ENCODE measurements around the gene MAN1C1.

DNA sequence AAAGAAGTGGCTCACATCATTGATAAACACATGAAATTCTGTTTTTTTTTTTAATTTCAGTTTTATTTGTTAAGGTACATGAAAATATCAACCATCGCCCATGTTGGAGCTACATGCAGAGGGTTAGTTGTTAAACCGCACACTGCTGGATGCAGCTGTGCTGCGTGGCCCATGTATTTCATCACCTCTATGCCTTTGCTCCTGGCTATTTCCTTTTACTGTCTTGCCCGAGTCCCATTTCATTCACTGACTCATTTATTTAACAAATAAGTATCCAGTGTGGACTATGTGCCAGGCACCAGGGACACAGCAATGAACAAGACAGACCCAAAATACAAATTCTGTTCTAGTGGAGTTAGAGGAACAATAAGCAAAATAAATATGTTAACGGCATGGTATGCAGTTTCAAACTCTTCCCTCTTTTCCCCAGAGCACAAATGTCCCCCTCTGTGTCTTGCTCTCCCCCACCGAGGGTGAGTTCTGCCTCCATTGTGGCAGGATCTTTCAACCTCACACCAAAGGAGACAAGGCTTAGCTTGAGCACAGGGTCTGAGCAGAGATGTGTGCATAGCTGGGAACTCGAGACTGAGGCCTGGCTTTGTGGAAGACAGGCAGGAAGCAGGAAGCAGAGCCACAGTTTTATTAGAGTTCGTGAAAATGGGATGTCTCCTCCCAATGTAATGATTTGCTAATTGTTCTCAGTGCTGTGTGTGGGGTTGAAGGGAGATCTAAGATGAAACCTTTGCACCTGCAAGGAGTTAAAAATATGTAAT, 44.6 kb downstream of the MAN1C1 start:
- TF ChIP-seq, protein P1, sequence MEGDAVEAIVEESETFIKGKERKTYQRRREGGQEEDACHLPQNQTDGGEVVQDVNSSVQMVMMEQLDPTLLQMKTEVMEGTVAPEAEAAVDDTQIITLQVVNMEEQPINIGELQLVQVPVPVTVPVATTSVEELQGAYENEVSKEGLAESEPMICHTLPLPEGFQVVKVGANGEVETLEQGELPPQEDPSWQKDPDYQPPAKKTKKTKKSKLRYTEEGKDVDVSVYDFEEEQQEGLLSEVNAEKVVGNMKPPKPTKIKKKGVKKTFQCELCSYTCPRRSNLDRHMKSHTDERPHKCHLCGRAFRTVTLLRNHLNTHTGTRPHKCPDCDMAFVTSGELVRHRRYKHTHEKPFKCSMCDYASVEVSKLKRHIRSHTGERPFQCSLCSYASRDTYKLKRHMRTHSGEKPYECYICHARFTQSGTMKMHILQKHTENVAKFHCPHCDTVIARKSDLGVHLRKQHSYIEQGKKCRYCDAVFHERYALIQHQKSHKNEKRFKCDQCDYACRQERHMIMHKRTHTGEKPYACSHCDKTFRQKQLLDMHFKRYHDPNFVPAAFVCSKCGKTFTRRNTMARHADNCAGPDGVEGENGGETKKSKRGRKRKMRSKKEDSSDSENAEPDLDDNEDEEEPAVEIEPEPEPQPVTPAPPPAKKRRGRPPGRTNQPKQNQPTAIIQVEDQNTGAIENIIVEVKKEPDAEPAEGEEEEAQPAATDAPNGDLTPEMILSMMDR (IDR thresholded peaks at IDR 0.05) = no peak
- TF ChIP-seq SIN3A (IDR thresholded peaks at IDR 0.05; ENCODE audit: borderline replicate concordance, low read depth, low read length) (no peak), GATA2 (CRISPR knock-in tag; IDR thresholded peaks at IDR 0.05) (no peak), POLR2AphosphoS5 (IDR thresholded peaks at IDR 0.05; ENCODE audit: low read depth, low read length) (no peak), JUND (IDR thresholded peaks at IDR 0.05) (no peak), EP300 (IDR thresholded peaks at IDR 0.05; ENCODE audit: borderline replicate concordance in 1 of 2, low read depth in 1 of 2, low read length in 1 of 2) (no peak), EZH2phosphoT487 (IDR thresholded peaks at IDR 0.05; ENCODE audit: borderline replicate concordance, low read depth) (no peak), SMC3 (IDR thresholded peaks at IDR 0.05; ENCODE audit: low read depth, low read length) (no peak), MXI1 (IDR thresholded peaks at IDR 0.05; ENCODE audit: low read depth, low read length) (no peak)
- TF ChIP-seq, protein P2, sequence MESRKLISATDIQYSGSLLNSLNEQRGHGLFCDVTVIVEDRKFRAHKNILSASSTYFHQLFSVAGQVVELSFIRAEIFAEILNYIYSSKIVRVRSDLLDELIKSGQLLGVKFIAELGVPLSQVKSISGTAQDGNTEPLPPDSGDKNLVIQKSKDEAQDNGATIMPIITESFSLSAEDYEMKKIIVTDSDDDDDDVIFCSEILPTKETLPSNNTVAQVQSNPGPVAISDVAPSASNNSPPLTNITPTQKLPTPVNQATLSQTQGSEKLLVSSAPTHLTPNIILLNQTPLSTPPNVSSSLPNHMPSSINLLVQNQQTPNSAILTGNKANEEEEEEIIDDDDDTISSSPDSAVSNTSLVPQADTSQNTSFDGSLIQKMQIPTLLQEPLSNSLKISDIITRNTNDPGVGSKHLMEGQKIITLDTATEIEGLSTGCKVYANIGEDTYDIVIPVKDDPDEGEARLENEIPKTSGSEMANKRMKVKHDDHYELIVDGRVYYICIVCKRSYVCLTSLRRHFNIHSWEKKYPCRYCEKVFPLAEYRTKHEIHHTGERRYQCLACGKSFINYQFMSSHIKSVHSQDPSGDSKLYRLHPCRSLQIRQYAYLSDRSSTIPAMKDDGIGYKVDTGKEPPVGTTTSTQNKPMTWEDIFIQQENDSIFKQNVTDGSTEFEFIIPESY (IDR thresholded peaks at IDR 0.05; ENCODE audit: borderline replicate concordance, low read depth) = no peak
- TF ChIP-seq, protein P3, sequence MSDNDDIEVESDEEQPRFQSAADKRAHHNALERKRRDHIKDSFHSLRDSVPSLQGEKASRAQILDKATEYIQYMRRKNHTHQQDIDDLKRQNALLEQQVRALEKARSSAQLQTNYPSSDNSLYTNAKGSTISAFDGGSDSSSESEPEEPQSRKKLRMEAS (IDR thresholded peaks at IDR 0.05; ENCODE audit: low read depth) = no peak
